Astrocyte (in vitro differentiated cells and primary cell): ENCODE results near the gene PGM2L1. TPM values are rescaled to one million over a fixed set of nuclear protein-coding genes. Genes with fewer than 3 reads are reported as not detected.
"Not testable (repeated sequence)": the region's sequence is repeated elsewhere in the genome, so short reads cannot be mapped to it uniquely, and the experiment has no call there.

Experiments
- DNase-seq: peaks from one replicate; pipeline ENCODE4 v3.0.0-alpha.2; 2010; ENCODE audit warnings: low read depth
- FAIRE-seq: peaks from 2 replicates; lab custom pipeline; 2011; peaks lifted over from hg19 to GRCh38; lab: Jason Lieb, UNC
- H2AFZ ChIP-seq: 2 replicates; pipeline ENCODE4 v1.6.0; 2012; ENCODE audit warnings: low read depth, low read length, inconsistent platforms
- H3K27ac ChIP-seq: 2 replicates; pipeline ENCODE4 v1.5.1; 2011; ENCODE audit warnings: low read depth, low read length, inconsistent platforms
- H3K27me3 ChIP-seq: 2 replicates; pipeline ENCODE4 v1.6.0; 2011; ENCODE audit warnings: low read length, inconsistent platforms; ENCODE audit not compliant: insufficient read depth
- H3K36me3 ChIP-seq: 2 replicates; pipeline ENCODE4 v1.5.1; 2011; ENCODE audit warnings: low read length, inconsistent platforms; ENCODE audit not compliant: insufficient read depth
- H3K4me1 ChIP-seq: 2 replicates; pipeline ENCODE4 v1.5.1; 2011; ENCODE audit warnings: low read length, inconsistent platforms; ENCODE audit not compliant: insufficient read depth
- H3K4me2 ChIP-seq: 2 replicates; pipeline ENCODE4 v1.6.0; 2012; ENCODE audit warnings: low read length, inconsistent platforms
- H3K4me3 ChIP-seq: 2 replicates; pipeline ENCODE4 v1.5.1; 2011; ENCODE audit warnings: low read depth, mild to moderate bottlenecking, low read length, inconsistent platforms; ENCODE audit not compliant: insufficient read depth
- H3K79me2 ChIP-seq: 2 replicates; pipeline ENCODE4 v1.6.0; 2012; ENCODE audit warnings: mild to moderate bottlenecking, low read length, inconsistent platforms; ENCODE audit not compliant: insufficient read depth
- H3K9ac ChIP-seq: 2 replicates; pipeline ENCODE4 v1.6.0; 2012; ENCODE audit warnings: mild to moderate bottlenecking, low read length, inconsistent platforms
- H3K9me3 ChIP-seq: 2 replicates; pipeline ENCODE4 v1.5.1; 2012; ENCODE audit warnings: low read depth, mild to moderate bottlenecking, low read length, inconsistent platforms; ENCODE audit not compliant: insufficient read depth
- H4K20me1 ChIP-seq: 2 replicates; pipeline ENCODE4 v1.6.0; 2012; ENCODE audit warnings: low read length, inconsistent platforms; ENCODE audit not compliant: insufficient read depth
- H3K27ac Mint-ChIP-seq: one replicate; pipeline ENCODE4 v1.8.0; 2021; ENCODE audit warnings: mild to moderate bottlenecking, mixed read lengths; ENCODE audit not compliant: unreplicated experiment
- H3K27me3 Mint-ChIP-seq: one replicate; pipeline ENCODE4 v1.8.0; 2021; ENCODE audit warnings: low read depth, mixed read lengths; ENCODE audit not compliant: unreplicated experiment
- H3K36me3 Mint-ChIP-seq: one replicate; pipeline ENCODE4 v1.8.0; 2021; ENCODE audit warnings: low read depth, mixed read lengths; ENCODE audit not compliant: unreplicated experiment
- H3K4me1 Mint-ChIP-seq: one replicate; pipeline ENCODE4 v1.8.0; 2021; ENCODE audit warnings: low read depth, mixed read lengths; ENCODE audit not compliant: unreplicated experiment
- H3K4me3 Mint-ChIP-seq: one replicate; pipeline ENCODE4 v1.8.0; 2021; ENCODE audit warnings: mild to moderate bottlenecking, moderate library complexity, mixed read lengths; ENCODE audit not compliant: unreplicated experiment
- H3K9me3 Mint-ChIP-seq: one replicate; pipeline ENCODE4 v1.8.0; 2021; ENCODE audit warnings: mild to moderate bottlenecking, mixed read lengths; ENCODE audit not compliant: unreplicated experiment
- CTCF ChIP-seq: IDR thresholded peaks from 2 replicates; pipeline ENCODE4 v1.5.1; 2011; ENCODE audit warnings: low read depth, mild to moderate bottlenecking, inconsistent platforms, low read length, moderate library complexity; ENCODE audit not compliant: insufficient read depth
- EZH2 ChIP-seq: IDR thresholded peaks from 2 replicates; pipeline ENCODE4 v1.6.1; 2012; ENCODE audit warnings: mild to moderate bottlenecking, low read length, inconsistent platforms; ENCODE audit not compliant: insufficient read depth
- total RNA-seq: library from RNA; stranded (reverse); gene quantifications from 2 replicates; pipeline ENCODE4 v1.2.1, GENCODE V29; 2021

PGM2L1 gene
- total RNA-seq, 1 donor from 2014 or later, result 43.6 TPM

- Histone ChIP-seq H2AFZ (no peak overlapping the region), H3K27me3 (no peaks in the 10 kb centered on the region), H3K9me3 (no peaks in the 10 kb centered on the region), H3K4me2 (no peak overlapping the region), H3K4me1 (peaks cover 16% of the 10 kb centered on the region), H4K20me1 (no peaks in the 10 kb centered on the region), H3K9ac (no peak overlapping the region), H3K4me3 (no peak overlapping the region), H3K36me3 (peaks cover 3% of the 10 kb centered on the region), H3K79me2 (no peaks in the 10 kb centered on the region), H3K27ac (no peak overlapping the region)
- FAIRE-seq, result no peak
- H3K36me3 Mint-ChIP-seq, result peaks cover 5% of the 10 kb centered on the region
- peaks cover 2% of the 10 kb centered on the region for H3K9me3 Mint-ChIP-seq
- TF ChIP-seq CTCF (no peak), EZH2 (no peak)
- no peak overlapping the region for H3K4me3 Mint-ChIP-seq
- DNase-seq, result no peak
- peaks cover 5% of the 10 kb centered on the region for H3K4me1 Mint-ChIP-seq
- H3K27me3 Mint-ChIP-seq, result no peaks in the 10 kb centered on the region
- no peak overlapping the region for H3K27ac Mint-ChIP-seq
Measured at GRCh38 chr11:74332291-74332690, 65.9 kb downstream of the PGM2L1 start.

- H3K9me3 Mint-ChIP-seq, H3K4me3 ChIP-seq, FAIRE-seq, H3K27me3 ChIP-seq, H3K27ac Mint-ChIP-seq, H4K20me1 ChIP-seq, H3K9me3 ChIP-seq, H3K9ac ChIP-seq, DNase-seq, H3K4me1 Mint-ChIP-seq, H3K4me3 Mint-ChIP-seq, H3K36me3 ChIP-seq, H2AFZ ChIP-seq, H3K27me3 Mint-ChIP-seq, H3K79me2 ChIP-seq, H3K36me3 Mint-ChIP-seq: not testable (repeated sequence)
- peaks cover 21% of the 10 kb centered on the region for H3K4me1 ChIP-seq
- H3K4me2 ChIP-seq, result peak overlapping the region; percentile 61
- peak overlapping the region; percentile 3 for H3K27ac ChIP-seq
Measured at GRCh38 chr11:74331000-74331399, 67.2 kb downstream of the PGM2L1 start.

GRCh38 chr11:74330075-74330858 is 68.0 kb downstream of the PGM2L1 start:
- Histone ChIP-seq H3K79me2 (no peaks in the 10 kb centered on the region), H3K4me1 (peaks cover 28% of the 10 kb centered on the region), H3K4me3 (no peak overlapping the region), H2AFZ (no peak overlapping the region), H4K20me1 (no peaks in the 10 kb centered on the region), H3K27ac (peak overlapping the region; percentile 54), H3K36me3 (no peaks in the 10 kb centered on the region), H3K9ac (peak overlapping the region; percentile 5), H3K9me3 (no peaks in the 10 kb centered on the region), H3K4me2 (peak overlapping the region; percentile 61), H3K27me3 (no peaks in the 10 kb centered on the region)
- DNase-seq (peak; percentile 78), FAIRE-seq (peak; percentile 72)
- H3K27ac Mint-ChIP-seq, result peak overlapping the region; percentile 51
- no peaks in the 10 kb centered on the region for H3K27me3 Mint-ChIP-seq
- peaks cover 6% of the 10 kb centered on the region for H3K36me3 Mint-ChIP-seq
- no peak for TF ChIP-seq EZH2
- TF ChIP-seq CTCF, result no peak
- peaks cover 10% of the 10 kb centered on the region for H3K4me1 Mint-ChIP-seq
- H3K4me3 Mint-ChIP-seq, result no peak overlapping the region
- peaks cover 2% of the 10 kb centered on the region for H3K9me3 Mint-ChIP-seq
